Measurements from ENCODE around the gene TAS2R39. TPM values are rescaled to one million over a fixed set of nuclear protein-coding genes. Genes with fewer than 3 reads are reported as not detected.
"Not testable (repeated sequence)": the region's sequence is repeated elsewhere in the genome, so short reads cannot be mapped to it uniquely, and the experiment has no call there.

The TAS2R39 gene
- total RNA-seq, result not detected

GRCh38 chr7:143183024-143183423 lies at the start of gene TAS2R39:
TSS of gene TAS2R39 (plus strand) at chr7:143183419. CDS start at chr7:143183419, 0 bp downstream.
- ATAC-seq (ENCODE audit: low FRiP score) (no peak), DNase-seq (ENCODE audit: low spot score) (no peak)
- TF ChIP-seq CTCF (IDR thresholded peaks at IDR 0.05), result no peak

- ATAC-seq (ENCODE audit: low FRiP score) (no peak), DNase-seq (ENCODE audit: low spot score) (no peak)
- TF ChIP-seq CTCF (IDR thresholded peaks at IDR 0.05), result no peak
Measured at GRCh38 chr7:143147070-143147469, 36.1 kb upstream of the TAS2R39 start.

GRCh38 chr7:143148050-143148449 lies 35.2 kb upstream of the TAS2R39 start:
- no peak for ATAC-seq (ENCODE audit: low FRiP score)
- no peak for TF ChIP-seq CTCF (IDR thresholded peaks at IDR 0.05)

GRCh38 chr7:143148651-143149050 lies 34.6 kb upstream of the TAS2R39 start:
- no peak for TF ChIP-seq CTCF (IDR thresholded peaks at IDR 0.05)
- no peak for ATAC-seq (ENCODE audit: low FRiP score)
- DNase-seq (ENCODE audit: low spot score), result no peak

More at GRCh38 chr7:143148050-143148449, 35.2 kb upstream of the TAS2R39 start:
- DNase-seq (ENCODE audit: low spot score), result no peak

GRCh38 chr7:143150696-143151095 lies 32.5 kb upstream of the TAS2R39 start:
- ATAC-seq (ENCODE audit: low FRiP score); DNase-seq (ENCODE audit: low spot score): not testable (repeated sequence)

GRCh38 chr7:143158617-143159016 lies 24.6 kb upstream of the TAS2R39 start:
- ATAC-seq (ENCODE audit: low FRiP score), result not testable (repeated sequence)

GRCh38 chr7:143171697-143172096 lies 11.5 kb upstream of the TAS2R39 start:
- DNase-seq (ENCODE audit: low spot score) (no peak), ATAC-seq (ENCODE audit: low FRiP score) (no peak)
- TF ChIP-seq CTCF (IDR thresholded peaks at IDR 0.05), result no peak

More at GRCh38 chr7:143158617-143159016, 24.6 kb upstream of the TAS2R39 start:
- not testable (repeated sequence) for DNase-seq (ENCODE audit: low spot score)

- ATAC-seq (ENCODE audit: low FRiP score), result peak; percentile 32
Measured at GRCh38 chr7:143172354-143172753, 10.9 kb upstream of the TAS2R39 start.

More at GRCh38 chr7:143172354-143172753, 10.9 kb upstream of the TAS2R39 start:
- TF ChIP-seq CTCF (IDR thresholded peaks at IDR 0.05), result no peak
- no peak for DNase-seq (ENCODE audit: low spot score)

Data from omental fat pad (tissue), 4 donors.